ENCODE measurements around the gene RRBP1. TPM values are rescaled to one million over a fixed set of nuclear protein-coding genes. Genes with fewer than 3 reads are reported as not detected.

The RRBP1 gene
- total RNA-seq, 2 donors from 2014 or later, result 112 to 148 TPM

DNA sequence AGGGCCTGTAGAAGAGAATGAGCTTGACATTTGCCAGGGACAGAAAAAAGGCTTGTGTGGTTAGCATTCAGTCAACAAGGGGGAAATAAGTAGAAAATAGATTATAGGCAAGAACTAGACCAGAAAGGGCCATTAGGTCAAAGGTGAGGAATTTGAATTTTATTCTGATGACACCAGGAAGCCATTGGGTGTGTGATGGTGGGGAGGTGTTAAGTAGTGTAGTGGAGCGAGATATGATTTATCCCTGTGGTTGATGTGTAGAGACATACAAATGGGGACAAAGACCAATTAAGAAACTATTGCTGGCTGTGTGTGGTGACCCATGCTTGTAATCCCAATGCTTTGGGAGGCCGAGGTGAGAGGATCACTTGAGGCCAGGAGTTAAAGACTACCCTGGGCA lies 101.1 kb downstream of the RRBP1 start:
- Histone ChIP-seq H3K27ac (no peak overlapping the region), H3K4me3 (no peak overlapping the region), H3K4me1 (replicated peaks) (no peaks in the 10 kb centered on the region), H3K36me3 (no peaks in the 10 kb centered on the region), H3K9me3 (no peaks in the 10 kb centered on the region), H3K27me3 (replicated peaks; ENCODE audit: insufficient read depth) (no peaks in the 10 kb centered on the region)
- 94% methylated on average over 2 of the region's 2 CpGs for WGBS
- TF ChIP-seq POLR2A (IDR thresholded peaks at IDR 0.05), result no peak
- no peak for TF ChIP-seq POLR2AphosphoS5 (IDR thresholded peaks at IDR 0.05)
- TF ChIP-seq, protein P1, sequence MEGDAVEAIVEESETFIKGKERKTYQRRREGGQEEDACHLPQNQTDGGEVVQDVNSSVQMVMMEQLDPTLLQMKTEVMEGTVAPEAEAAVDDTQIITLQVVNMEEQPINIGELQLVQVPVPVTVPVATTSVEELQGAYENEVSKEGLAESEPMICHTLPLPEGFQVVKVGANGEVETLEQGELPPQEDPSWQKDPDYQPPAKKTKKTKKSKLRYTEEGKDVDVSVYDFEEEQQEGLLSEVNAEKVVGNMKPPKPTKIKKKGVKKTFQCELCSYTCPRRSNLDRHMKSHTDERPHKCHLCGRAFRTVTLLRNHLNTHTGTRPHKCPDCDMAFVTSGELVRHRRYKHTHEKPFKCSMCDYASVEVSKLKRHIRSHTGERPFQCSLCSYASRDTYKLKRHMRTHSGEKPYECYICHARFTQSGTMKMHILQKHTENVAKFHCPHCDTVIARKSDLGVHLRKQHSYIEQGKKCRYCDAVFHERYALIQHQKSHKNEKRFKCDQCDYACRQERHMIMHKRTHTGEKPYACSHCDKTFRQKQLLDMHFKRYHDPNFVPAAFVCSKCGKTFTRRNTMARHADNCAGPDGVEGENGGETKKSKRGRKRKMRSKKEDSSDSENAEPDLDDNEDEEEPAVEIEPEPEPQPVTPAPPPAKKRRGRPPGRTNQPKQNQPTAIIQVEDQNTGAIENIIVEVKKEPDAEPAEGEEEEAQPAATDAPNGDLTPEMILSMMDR (IDR thresholded peaks at IDR 0.05), result no peak
- DNase-seq (ENCODE audit: low spot score), result no peak
- intact Hi-C loops (cut with DNase I), result no loop called here

DNA sequence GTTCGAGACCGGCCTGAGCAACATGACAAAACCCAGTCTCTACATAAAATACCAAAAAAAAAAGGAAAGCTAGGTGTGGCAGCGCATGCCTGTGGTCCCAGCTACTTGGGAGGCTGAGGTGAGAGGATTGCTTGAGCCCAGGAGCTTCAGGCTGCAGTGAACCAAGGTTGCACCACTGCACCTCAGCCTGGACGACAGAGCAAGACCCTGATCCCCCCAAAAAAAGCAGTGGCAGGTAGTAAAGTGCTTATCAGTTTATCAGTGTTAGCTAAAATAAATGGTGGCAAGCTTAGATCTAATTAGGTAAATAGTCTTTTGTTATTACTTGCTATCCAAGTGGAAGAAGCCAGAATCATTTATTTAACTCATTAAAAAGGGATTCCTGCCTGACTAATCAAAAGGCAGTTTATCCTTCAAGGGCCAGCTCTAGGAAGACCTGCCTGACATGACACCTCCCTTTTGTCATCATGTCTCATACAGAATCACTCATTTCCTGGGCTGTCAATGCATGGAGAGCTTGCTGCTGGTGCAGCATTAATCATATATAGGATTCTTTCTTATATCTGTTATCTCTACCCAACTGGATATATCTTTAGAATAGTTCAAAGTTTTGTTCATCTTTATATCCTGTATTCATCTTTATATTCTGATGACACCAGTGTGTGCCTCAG lies 102.5 kb downstream of the RRBP1 start:
- no peaks in the 10 kb centered on the region for H3K4me1 ChIP-seq (replicated peaks)
- intact Hi-C loops (cut with DNase I), result no loop called here
- DNase-seq (ENCODE audit: low spot score), result no peak
- no peaks in the 10 kb centered on the region for H3K36me3 ChIP-seq
- TF ChIP-seq POLR2A (IDR thresholded peaks at IDR 0.05), result no peak
- TF ChIP-seq POLR2AphosphoS5 (IDR thresholded peaks at IDR 0.05), result no peak
- TF ChIP-seq, protein P1 (IDR thresholded peaks at IDR 0.05), result no peak
- H3K27me3 ChIP-seq (replicated peaks; ENCODE audit: insufficient read depth), result no peaks in the 10 kb centered on the region
- no peaks in the 10 kb centered on the region for H3K9me3 ChIP-seq
- no peak overlapping the region for H3K4me3 ChIP-seq
- H3K27ac ChIP-seq, result no peak overlapping the region
- WGBS, result 81% methylated on average over 4 of the region's 4 CpGs

DNA sequence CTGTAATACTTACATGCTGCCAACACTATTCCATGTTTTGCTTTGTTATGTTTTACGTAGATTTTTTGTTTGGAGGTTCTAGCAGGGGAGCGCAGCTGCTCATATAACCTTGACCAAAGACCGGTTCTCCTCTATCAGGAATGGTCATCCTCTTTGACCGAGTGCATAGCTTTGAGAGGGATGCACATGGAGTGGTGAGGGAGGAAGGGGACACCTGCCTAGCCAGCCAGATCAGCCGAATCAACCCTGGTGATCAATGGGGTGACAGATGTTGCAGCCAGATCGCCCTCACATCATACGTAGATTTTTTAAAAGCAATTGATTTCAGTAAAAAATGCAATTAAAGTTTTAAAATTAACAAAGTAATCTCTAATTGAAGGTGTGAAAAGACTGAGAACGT lies 105.8 kb downstream of the RRBP1 start:
- 66% methylated on average over 8 of the region's 8 CpGs for WGBS
- intact Hi-C loops (cut with DNase I), result no loop called here

DNA sequence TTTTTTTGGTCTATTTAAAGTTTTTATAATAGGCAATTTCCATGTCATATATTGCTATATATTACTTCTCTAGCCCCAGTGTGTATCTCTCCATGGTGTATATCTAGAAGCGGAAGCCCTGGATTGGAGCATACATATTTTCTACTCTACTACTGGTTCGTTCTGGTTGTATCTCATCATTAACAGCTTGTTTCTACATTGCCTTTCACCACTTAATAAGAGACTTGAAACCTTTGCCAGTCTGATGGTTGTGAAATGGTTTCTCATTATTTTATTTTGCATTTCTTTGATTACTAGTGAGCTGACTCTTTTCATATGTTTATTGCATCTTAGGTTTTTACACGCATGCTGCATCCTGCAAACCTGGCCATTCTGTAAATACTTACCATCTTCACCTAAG lies 108.6 kb downstream of the RRBP1 start:
- H3K4me3 ChIP-seq, result no peak overlapping the region
- peaks cover 6% of the 10 kb centered on the region for H3K4me1 ChIP-seq (replicated peaks)

More for the DNA sequence above, 105.8 kb downstream of the RRBP1 start:
- peaks cover 6% of the 10 kb centered on the region for H3K4me1 ChIP-seq (replicated peaks)
- no peak for TF ChIP-seq POLR2A (IDR thresholded peaks at IDR 0.05)
- TF ChIP-seq, protein P1 (IDR thresholded peaks at IDR 0.05), result no peak
- no peak for TF ChIP-seq POLR2AphosphoS5 (IDR thresholded peaks at IDR 0.05)
- no peaks in the 10 kb centered on the region for H3K27me3 ChIP-seq (replicated peaks; ENCODE audit: insufficient read depth)
- no peak overlapping the region for H3K27ac ChIP-seq
- no peaks in the 10 kb centered on the region for H3K9me3 ChIP-seq
- no peak overlapping the region for H3K4me3 ChIP-seq
- no peaks in the 10 kb centered on the region for H3K36me3 ChIP-seq
- DNase-seq (ENCODE audit: low spot score), result no peak

More for the DNA sequence above, 108.6 kb downstream of the RRBP1 start:
- no peak for TF ChIP-seq POLR2A (IDR thresholded peaks at IDR 0.05)
- TF ChIP-seq, protein P1 (IDR thresholded peaks at IDR 0.05), result no peak
- no peak for TF ChIP-seq POLR2AphosphoS5 (IDR thresholded peaks at IDR 0.05)
- 51% methylated on average over 3 of the region's 3 CpGs for WGBS
- H3K9me3 ChIP-seq, result no peaks in the 10 kb centered on the region
- intact Hi-C loops (cut with DNase I), result loop anchor here (5.0 kb wide), 1 partner anchor 39 kb away; no protein-coding TSS in a partner anchor
- H3K27ac ChIP-seq, result peak overlapping the region; percentile 96 to 100
- H3K36me3 ChIP-seq, result no peaks in the 10 kb centered on the region
- no peaks in the 10 kb centered on the region for H3K27me3 ChIP-seq (replicated peaks; ENCODE audit: insufficient read depth)
- DNase-seq (ENCODE audit: low spot score), result no peak
